GM12891 (cell line): ENCODE data around the gene COMMD6.

ENCODE experiments used
- PAX5 ChIP-seq: IDR thresholded peaks from 2 replicates; pipeline ENCODE4 v1.6.1; 2011; ENCODE audit warnings: low read length, moderate library complexity, mild to moderate bottlenecking; ENCODE audit not compliant: insufficient read depth, severe bottlenecking
- POLR2A ChIP-seq: IDR thresholded peaks from 2 replicates; pipeline ENCODE4 v1.6.1; 2011; ENCODE audit warnings: low read depth, low read length, control low read depth
- POLR2AphosphoS5 ChIP-seq: IDR thresholded peaks from 2 replicates; pipeline ENCODE4 v1.6.1; 2011; ENCODE audit warnings: low read depth, low read length, control low read depth
- POU2F2 ChIP-seq: IDR thresholded peaks from 2 replicates; pipeline ENCODE4 v1.6.1; 2011; ENCODE audit warnings: low read depth, mild to moderate bottlenecking, control low read depth, low read length, moderate library complexity
- SPI1 ChIP-seq: IDR thresholded peaks from 2 replicates; pipeline ENCODE4 v1.6.1; 2011; ENCODE audit warnings: low read depth, low read length, control low read depth
- TAF1 ChIP-seq: IDR thresholded peaks from 2 replicates; pipeline ENCODE4 v1.6.1; 2011; ENCODE audit warnings: low read depth, low read length, control low read depth

DNA sequence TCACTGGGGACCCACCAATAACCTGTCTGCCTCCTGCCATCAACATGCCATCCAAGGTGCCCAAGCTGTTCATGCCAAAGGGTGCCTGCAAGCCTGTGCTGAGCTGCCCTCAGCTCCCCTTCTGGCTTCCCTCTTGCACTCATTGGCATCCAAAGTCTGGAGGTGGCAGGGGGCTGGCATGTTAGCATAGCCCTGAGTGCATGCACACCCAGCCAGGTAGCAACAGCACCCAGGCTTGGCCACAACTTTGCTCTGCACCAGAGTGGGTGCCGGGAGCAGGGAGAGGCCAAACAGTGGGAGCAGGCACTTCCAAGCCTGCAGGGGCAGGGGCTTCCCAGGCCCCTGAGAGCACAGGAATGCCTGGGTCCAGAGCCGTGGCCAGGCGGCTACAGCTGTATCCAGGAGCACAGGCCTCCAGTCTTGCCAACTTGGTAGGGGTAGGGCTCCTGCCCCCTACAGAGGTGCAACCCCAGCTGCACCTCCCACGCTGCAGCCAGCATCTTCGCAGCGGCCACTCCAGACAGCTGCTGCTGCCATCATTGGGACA, 29.6 kb downstream of the COMMD6 start:
- TF ChIP-seq POLR2A (no peak), TAF1 (no peak), POU2F2 (no peak), POLR2AphosphoS5 (no peak), SPI1 (no peak), PAX5 (no peak)
